K562 (cell line): Measurements from ENCODE around the gene KAT7. TPM values are rescaled to one million over a fixed set of nuclear protein-coding genes. Genes with fewer than 3 reads are reported as not detected.

ENCODE experiments used
- ARID3B ChIP-seq: fragments of 250-450 bp; sonication (Bioruptor Pico); IDR thresholded peaks from 2 replicates; pipeline ENCODE4 v1.4.0; 2020; ENCODE audit warnings: borderline replicate concordance
- ATF1 ChIP-seq, 2 experiments: fragments of 450-650 bp in 1 of 2; IDR thresholded peaks; 2 replicates each; pipeline ENCODE4 v1.6.1; 2016; ENCODE audit warnings: missing compliant biosample characterization in 1 of 2, missing genetic modification characterization in 1 of 2
- BCLAF1 ChIP-seq, 2 experiments: fragments of 450-650 bp in 1 of 2; IDR thresholded peaks; 2 replicates each; pipeline ENCODE4 v1.6.1; 2011 to 2017; ENCODE audit warnings: low read depth in 2 of 2, antibody characterized with exemption in 1 of 2, borderline replicate concordance in 1 of 2, low read length in 1 of 2, mild to moderate bottlenecking in 1 of 2, mixed read lengths in 1 of 2; ENCODE audit not compliant: control insufficient read depth in 1 of 2
- CHD4 ChIP-seq: fragments of 200-600 bp; sonication (generic); IDR thresholded peaks from 3 replicates; pipeline ENCODE4 v1.6.1; 2012; ENCODE audit warnings: low read depth, mild to moderate bottlenecking, mixed read lengths, low read length, inconsistent platforms; ENCODE audit not compliant: insufficient read depth, insufficient replicate concordance, poor library complexity, severe bottlenecking
- GABPA ChIP-seq: fragments of 200-800 bp; sonication (Bioruptor generic); conservative IDR thresholded peaks from 2 replicates; pipeline ENCODE4 v1.6.1; 2016; ENCODE audit warnings: low read depth, missing genetic modification characterization, missing compliant biosample characterization
- GATAD2B ChIP-seq: fragments of 450-650 bp; IDR thresholded peaks from 2 replicates; pipeline ENCODE4 v1.6.1; 2017; ENCODE audit warnings: mild to moderate bottlenecking, borderline replicate concordance
- MAFG ChIP-seq: fragments of 450-650 bp; conservative IDR thresholded peaks from 2 replicates; pipeline ENCODE4 v1.6.1; 2016; ENCODE audit warnings: missing genetic modification characterization, missing compliant biosample characterization
- MYC ChIP-seq, 2 experiments: fragments of 250-450 bp in 1 of 2; sonication (Bioruptor Pico) in 1 of 2; IDR thresholded peaks; 2 replicates each; pipeline versions ENCODE4 v1.5.1 to v1.6.1; 2012 to 2021; ENCODE audit warnings: low read depth in 2 of 2, borderline replicate concordance in 1 of 2, improper control_type of control experiment in 1 of 2, low read length in 1 of 2, mild to moderate bottlenecking in 1 of 2, moderate library complexity in 1 of 2
- NR1H2 ChIP-seq: sonication (generic); formaldehyde crosslinking; IDR thresholded peaks from 2 replicates; pipeline ENCODE4 v1.4.0; 2020; ENCODE audit warnings: mild to moderate bottlenecking, missing genetic modification reagents
- PATZ1 ChIP-seq: fragments of 250-450 bp; sonication (Bioruptor Pico); IDR thresholded peaks from 2 replicates; pipeline ENCODE4 v1.5.0; 2020; ENCODE audit warnings: mild to moderate bottlenecking, borderline replicate concordance
- PRMT5 ChIP-seq: sonication (generic); formaldehyde crosslinking; IDR thresholded peaks from 2 replicates; pipeline ENCODE4 v1.5.0; 2020; ENCODE audit warnings: missing genetic modification reagents
- PRPF4 ChIP-seq: fragments of 200-400 bp; formaldehyde crosslinking; IDR thresholded peaks from one replicate; pipeline ENCODE4 v1.6.1; 2017; ENCODE audit warnings: low read length, low read depth, mild to moderate bottlenecking; ENCODE audit not compliant: insufficient read depth, poor library complexity, severe bottlenecking
- RB1 ChIP-seq: fragments of 450-650 bp; IDR thresholded peaks from 2 replicates; pipeline ENCODE4 v1.6.1; 2017; ENCODE audit warnings: low read depth, mild to moderate bottlenecking
- SMAD3 ChIP-seq: fragments of 450-650 bp; formaldehyde crosslinking; conservative IDR thresholded peaks from 2 replicates; pipeline ENCODE4 v1.4.0; 2020; ENCODE audit warnings: mild to moderate bottlenecking
- THRA ChIP-seq: fragments of 450-650 bp; IDR thresholded peaks from 2 replicates; pipeline ENCODE4 v1.6.1; 2017; ENCODE audit warnings: mild to moderate bottlenecking, moderate library complexity
- ZBED1 ChIP-seq: IDR thresholded peaks from 2 replicates; pipeline ENCODE4 v1.6.1; 2014
- ZNF24 ChIP-seq: fragments of 450-650 bp; IDR thresholded peaks from 2 replicates; pipeline ENCODE4 v1.6.1; 2016
- ZNF3 ChIP-seq: fragments of 250-450 bp; sonication (Bioruptor Pico); IDR thresholded peaks from 2 replicates; pipeline ENCODE4 v1.5.0; 2021; ENCODE audit warnings: mild to moderate bottlenecking, moderate library complexity
- ZNF316 ChIP-seq: fragments of 450-650 bp; IDR thresholded peaks from 2 replicates; pipeline ENCODE4 v1.6.1; 2016
- ZNF780A ChIP-seq: fragments of 250-450 bp; sonication (Bioruptor Pico); IDR thresholded peaks from 2 replicates; pipeline ENCODE4 v1.5.0; 2021; ENCODE audit warnings: mild to moderate bottlenecking
- polyA plus RNA-seq, 8 experiments: library from polyadenylated mRNA; depleted of rRNA in 4 of 8; stranded (reverse) in 5 of 8; unstranded in 3 of 8; fragments of >200 nt; fragmentation: Nextera tagmentation in 2 of 8; fragmentation: Illumina TruSeq in 1 of 8; extraction: Ambion mirVana in 2 of 8; extraction: Trizol in 1 of 8; gene quantifications; 2 replicates each; pipeline versions ENCODE4 v1.2.1 to v1.2.3, GENCODE V29; 2011 to 2014; ENCODE audit warnings: inconsistent platforms in 1 of 8, missing spikeins in 1 of 8
- total RNA-seq, 7 experiments: library from RNA; depleted of rRNA in 6 of 7; stranded (reverse); fragments of >200 nt in 6 of 7; fragmentation: Illumina TruSeq in 2 of 7; extraction: Trizol in 2 of 7; gene quantifications; 2 replicates each; pipeline versions ENCODE4 v1.2.1 to v1.2.3, GENCODE V29; 2011 to 2021; ENCODE audit warnings: low replicate concordance in 1 of 7

Gene KAT7
- total and polyA plus RNA-seq, 9 of the 15 experiments (the other 6 are each of a cell fraction or from before 2014, with no cell fraction given) = 10.8 to 57.3 (median 34.8) TPM

- TF ChIP-seq ZNF316 = peak; percentile 95
- no peak for TF ChIP-seq CHD4
- TF ChIP-seq RB1 = no peak
- TF ChIP-seq PRPF4 = no peak
- TF ChIP-seq ZNF3 (CRISPR knock-in tag) = no peak
- no peak for TF ChIP-seq ATF1 (CRISPR knock-in tag; IDR thresholded peaks at IDR 0.05)
- peak; percentile 77 for TF ChIP-seq ATF1 (tag; IDR thresholded peaks at IDR 0.05)
- TF ChIP-seq SMAD3 = 0 out of 2 replicates have a peak, but pooled peaks have one; percentile 20
- TF ChIP-seq PATZ1 = no peak
- TF ChIP-seq MYC (IDR thresholded peaks at IDR 0.05; ENCODE audit: low read depth, low read length) = peak; percentile 42
- no peak for TF ChIP-seq MYC (CRISPR knock-in tag; IDR thresholded peaks at IDR 0.05; ENCODE audit: borderline replicate concordance, low read depth)
- TF ChIP-seq MAFG (tag) = peak; percentile 70
- TF ChIP-seq BCLAF1 (IDR thresholded peaks at IDR 0.05; ENCODE audit: borderline replicate concordance in 1 of 2, control insufficient read depth in 1 of 2, low read depth in 2 of 2, low read length in 1 of 2) = no peak
- 0 out of 2 replicates have a peak, but pooled peaks have one; percentile 18 for TF ChIP-seq GABPA (tag)
- no peak for TF ChIP-seq NR1H2 (CRISPR knock-in tag)
- TF ChIP-seq ZBED1 = no peak
- TF ChIP-seq ZNF24 = no peak
- no peak for TF ChIP-seq ZNF780A
- no peak for TF ChIP-seq GATAD2B
- no peak for TF ChIP-seq THRA
- TF ChIP-seq ARID3B (CRISPR knock-in tag) = no peak
- no peak for TF ChIP-seq PRMT5 (CRISPR knock-in tag)
Observed at GRCh38 chr17:49764559-49765180, 23.8 kb upstream of the KAT7 start (continued).
